ENCODE results near the gene UTF1.
"Not testable (repeated sequence)": the region's sequence is repeated elsewhere in the genome, so short reads cannot be mapped to it uniquely, and the experiment has no call there.

The UTF1 gene

GRCh38 chr10:133258818-133259601 lies 29.0 kb downstream of the UTF1 start:
- peak; percentile 29 to 68 for DNase-seq
- TF ChIP-seq POLR2A (IDR thresholded peaks at IDR 0.05; ENCODE audit: low read length) (no peak), GATA1 (IDR thresholded peaks at IDR 0.05; ENCODE audit: low read depth, low read length) (no peak)

- TF ChIP-seq POLR2A (IDR thresholded peaks at IDR 0.05; ENCODE audit: low read length) (no peak), GATA1 (IDR thresholded peaks at IDR 0.05; ENCODE audit: low read depth, low read length) (no peak)
- DNase-seq: no peak
Observed at GRCh38 chr10:133259602-133259989, 29.6 kb downstream of the UTF1 start.

- TF ChIP-seq POLR2A (IDR thresholded peaks at IDR 0.05; ENCODE audit: low read length): peak; percentile 74
- TF ChIP-seq GATA1 (IDR thresholded peaks at IDR 0.05; ENCODE audit: low read depth, low read length): no peak
- peak; percentile 85 to 86 for DNase-seq
Observed at GRCh38 chr10:133260895-133261725, 31.1 kb downstream of the UTF1 start.

GRCh38 chr10:133261726-133262325 lies 31.8 kb downstream of the UTF1 start:
- TF ChIP-seq GATA1 (IDR thresholded peaks at IDR 0.05; ENCODE audit: low read depth, low read length) (no peak), POLR2A (IDR thresholded peaks at IDR 0.05; ENCODE audit: low read length) (no peak)

GRCh38 chr10:133262696-133263095 lies 32.7 kb downstream of the UTF1 start:
- no peak for TF ChIP-seq POLR2A (IDR thresholded peaks at IDR 0.05; ENCODE audit: low read length)
- no peak for TF ChIP-seq GATA1 (IDR thresholded peaks at IDR 0.05; ENCODE audit: low read depth, low read length)
- DNase-seq: no peak

More at GRCh38 chr10:133261726-133262325, 31.8 kb downstream of the UTF1 start:
- DNase-seq: peak; percentile 90 to 95

- DNase-seq: no peak
- TF ChIP-seq POLR2A (IDR thresholded peaks at IDR 0.05; ENCODE audit: low read length) (no peak), GATA1 (IDR thresholded peaks at IDR 0.05; ENCODE audit: low read depth, low read length) (no peak)
Observed at GRCh38 chr10:133263674-133264073, 33.7 kb downstream of the UTF1 start.

- peak in 1 of 2 experiments; percentile 17 for DNase-seq
Observed at GRCh38 chr10:133264461-133264860, 34.4 kb downstream of the UTF1 start.

GRCh38 chr10:133265052-133265451 lies 35.0 kb downstream of the UTF1 start:
- not testable (repeated sequence) for DNase-seq

More at GRCh38 chr10:133264461-133264860, 34.4 kb downstream of the UTF1 start:
- no peak for TF ChIP-seq POLR2A (IDR thresholded peaks at IDR 0.05; ENCODE audit: low read length)
- no peak for TF ChIP-seq GATA1 (IDR thresholded peaks at IDR 0.05; ENCODE audit: low read depth, low read length)

GRCh38 chr10:133266056-133266795 lies 36.2 kb downstream of the UTF1 start:
- no peak for DNase-seq
- no peak for TF ChIP-seq GATA1 (IDR thresholded peaks at IDR 0.05; ENCODE audit: low read depth, low read length)
- TF ChIP-seq POLR2A (IDR thresholded peaks at IDR 0.05; ENCODE audit: low read length): no peak

GRCh38 chr10:133267293-133267692 lies 37.3 kb downstream of the UTF1 start:
- DNase-seq: no peak

GRCh38 chr10:133267829-133268228 lies 37.8 kb downstream of the UTF1 start:
- DNase-seq: no peak

More at GRCh38 chr10:133267293-133267692, 37.3 kb downstream of the UTF1 start:
- no peak for TF ChIP-seq POLR2A (IDR thresholded peaks at IDR 0.05; ENCODE audit: low read length)
- no peak for TF ChIP-seq GATA1 (IDR thresholded peaks at IDR 0.05; ENCODE audit: low read depth, low read length)

GRCh38 chr10:133268532-133268931 lies 38.5 kb downstream of the UTF1 start:
- TF ChIP-seq GATA1 (IDR thresholded peaks at IDR 0.05; ENCODE audit: low read depth, low read length) (no peak), POLR2A (IDR thresholded peaks at IDR 0.05; ENCODE audit: low read length) (no peak)
- DNase-seq: no peak

More at GRCh38 chr10:133267829-133268228, 37.8 kb downstream of the UTF1 start:
- TF ChIP-seq POLR2A (IDR thresholded peaks at IDR 0.05; ENCODE audit: low read length): no peak

GRCh38 chr10:133269367-133269766 lies 39.4 kb downstream of the UTF1 start:
- no peak for TF ChIP-seq POLR2A (IDR thresholded peaks at IDR 0.05; ENCODE audit: low read length)
- no peak for DNase-seq

GRCh38 chr10:133270204-133270603 lies 40.2 kb downstream of the UTF1 start:
- TF ChIP-seq POLR2A (IDR thresholded peaks at IDR 0.05; ENCODE audit: low read length): no peak
- no peak for TF ChIP-seq GATA1 (IDR thresholded peaks at IDR 0.05; ENCODE audit: low read depth, low read length)
- DNase-seq: no peak

All from erythroblast (primary cell).